Right lobe of liver (tissue), 6 donors: ENCODE data around the gene POLR3B. TPM values are rescaled to one million over a fixed set of nuclear protein-coding genes. Genes with fewer than 3 reads are reported as not detected.

Source experiments
- ATAC-seq, 4 donors: fragments of 200-7000 bp; cut with Tn5 transposase; one replicate each; pipeline ENCODE4 v1.9.1; 2020; ENCODE audit warnings: mild to moderate bottlenecking in 4 of 4, moderate library complexity in 4 of 4
- DNase-seq, 3 donors: peaks; one replicate each; pipeline ENCODE4 v3.0.0-alpha.2; 2020
- H3K27ac ChIP-seq, 3 donors: fragments of 200-600 bp; one replicate each; pipeline ENCODE4 v1.8.0; 2022
- H3K27me3 ChIP-seq, 2 donors: fragments of 200-600 bp; one replicate each; pipeline ENCODE4 v1.8.0; 2022
- H3K36me3 ChIP-seq, 4 donors: fragments of 200-600 bp; sonication (generic) in 1 of 4; one replicate each; pipeline versions ENCODE4 v1.5.1 to v1.8.0; 2017 to 2022; ENCODE audit warnings: control low read depth in 1 of 4
- H3K4me1 ChIP-seq, 4 donors: fragments of 200-600 bp; sonication (generic) in 1 of 4; one replicate each; pipeline versions ENCODE4 v1.5.1 to v1.8.0; 2017 to 2022; ENCODE audit warnings: control low read depth in 1 of 4
- H3K4me3 ChIP-seq, 3 donors: fragments of 200-600 bp; one replicate each; pipeline ENCODE4 v1.8.0; 2022
- H3K9me3 ChIP-seq, 4 donors: fragments of 200-600 bp; sonication (generic) in 1 of 4; one replicate each; pipeline versions ENCODE4 v1.5.1 to v1.8.0; 2017 to 2022; ENCODE audit warnings: control low read depth in 1 of 4
- POLR2A ChIP-seq: fragments of 450-650 bp; IDR thresholded peaks from one replicate; pipeline ENCODE4 v1.6.1; 2017; ENCODE audit warnings: antibody characterized with exemption, mild to moderate bottlenecking
- WGBS: methylation state at CpG from one replicate; pipeline ENCODE4 v1.1.6; 2018; ENCODE audit warnings: low coverage, low lambda C conversion rate; ENCODE audit not compliant: insufficient coverage; ENCODE audit errors: missing lambda C conversion rate; 5-methylcytosine and 5-hydroxymethylcytosine counted together
- intact Hi-C, 2 donors: fragments of 100-400 bp; cut with DNase I; formaldehyde crosslinking; loops; one replicate each; pipeline versions ENCODE4 v1.11.2 to v1.14.1; 2022
- total RNA-seq, 6 experiments: library from RNA; depleted of rRNA in 2 of 6; stranded (reverse); fragments of >200 nt in 2 of 6; fragmentation: NEBNext Ultra II Directional in 3 of 6; extraction: Animal tissue kit (Norgen Biotek cat#: 25700) in 3 of 6; gene quantifications; one replicate each; pipeline versions ENCODE4 v1.1.0 to v1.2.4, GENCODE V29; 2016 to 2023
- TF ChIP-seq, protein P1 (sequence below), 4 donors: fragments of 200-600 bp in 3 of 4; fragments of 450-650 bp in 1 of 4; IDR thresholded peaks; one replicate each; pipeline versions ENCODE4 v1.5.1 to v1.8.0; 2016 to 2022; ENCODE audit warnings: antibody characterized with exemption in 4 of 4, mild to moderate bottlenecking in 2 of 4
- donor health status: DM: no; HTN: yes; CAD: no.
- donor health status: DM: no; HTN: no; CAD: no.
- donor health status: DM: no; HTN: no; CAD: no.
- donor health status: DM: no; HTN: yes; CAD: no.
- donor health status: DM: no; HTN: yes; CAD: no.

The POLR3B gene
- total RNA-seq, 6 experiments from 2014 or later = 6.8 to 10.9 (median 8.7) TPM

GRCh38 chr12:106429636-106430035 lies 72.1 kb downstream of the POLR3B start:
- intact Hi-C loops = no loop called here
- no peak for TF ChIP-seq POLR2A
- TF ChIP-seq, protein P1, sequence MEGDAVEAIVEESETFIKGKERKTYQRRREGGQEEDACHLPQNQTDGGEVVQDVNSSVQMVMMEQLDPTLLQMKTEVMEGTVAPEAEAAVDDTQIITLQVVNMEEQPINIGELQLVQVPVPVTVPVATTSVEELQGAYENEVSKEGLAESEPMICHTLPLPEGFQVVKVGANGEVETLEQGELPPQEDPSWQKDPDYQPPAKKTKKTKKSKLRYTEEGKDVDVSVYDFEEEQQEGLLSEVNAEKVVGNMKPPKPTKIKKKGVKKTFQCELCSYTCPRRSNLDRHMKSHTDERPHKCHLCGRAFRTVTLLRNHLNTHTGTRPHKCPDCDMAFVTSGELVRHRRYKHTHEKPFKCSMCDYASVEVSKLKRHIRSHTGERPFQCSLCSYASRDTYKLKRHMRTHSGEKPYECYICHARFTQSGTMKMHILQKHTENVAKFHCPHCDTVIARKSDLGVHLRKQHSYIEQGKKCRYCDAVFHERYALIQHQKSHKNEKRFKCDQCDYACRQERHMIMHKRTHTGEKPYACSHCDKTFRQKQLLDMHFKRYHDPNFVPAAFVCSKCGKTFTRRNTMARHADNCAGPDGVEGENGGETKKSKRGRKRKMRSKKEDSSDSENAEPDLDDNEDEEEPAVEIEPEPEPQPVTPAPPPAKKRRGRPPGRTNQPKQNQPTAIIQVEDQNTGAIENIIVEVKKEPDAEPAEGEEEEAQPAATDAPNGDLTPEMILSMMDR (IDR thresholded peaks at IDR 0.05) = no peak
- Histone ChIP-seq H3K4me3 (no peak overlapping the region), H3K27ac (no peak overlapping the region), H3K9me3 (no peaks in the 10 kb centered on the region), H3K4me1 (peaks cover 0 to 20% (median 7%) of the 10 kb centered on the region in 4 donors), H3K27me3 (no peaks in the 10 kb centered on the region), H3K36me3 (peaks cover 0 to 6% (median under 1%) of the 10 kb centered on the region in 4 donors)
- WGBS = 100% methylated on average over 1 of the region's 1 CpG
- ATAC-seq (no peak), DNase-seq (no peak)

GRCh38 chr12:106431839-106432411 lies 74.4 kb downstream of the POLR3B start:
- Histone ChIP-seq H3K36me3 (peaks cover 0 to 15% (median under 1%) of the 10 kb centered on the region in 4 donors), H3K4me1 (peaks cover 0 to 20% (median 7%) of the 10 kb centered on the region in 4 donors), H3K4me3 (no peak overlapping the region), H3K9me3 (no peaks in the 10 kb centered on the region), H3K27ac (no peak overlapping the region), H3K27me3 (no peaks in the 10 kb centered on the region)
- DNase-seq (no peak), ATAC-seq (no peak)
- no peak for TF ChIP-seq POLR2A
- TF ChIP-seq, protein P1 (IDR thresholded peaks at IDR 0.05) = no peak
- intact Hi-C loops = no loop called here
- 98% methylated on average over 3 of the region's 3 CpGs for WGBS

GRCh38 chr12:106433055-106433454 lies 75.5 kb downstream of the POLR3B start:
- intact Hi-C loops = no loop called here
- 26% methylated on average over 2 of the region's 2 CpGs for WGBS
- Histone ChIP-seq H3K4me1 (peaks cover 0 to 16% (median 7%) of the 10 kb centered on the region in 4 donors), H3K27me3 (no peaks in the 10 kb centered on the region), H3K9me3 (no peaks in the 10 kb centered on the region), H3K36me3 (peaks cover 0 to 24% (median under 1%) of the 10 kb centered on the region in 4 donors), H3K27ac (peak overlapping the region in 2 of 3 donors; percentile 35 to 36), H3K4me3 (no peak overlapping the region)
- TF ChIP-seq POLR2A = no peak
- TF ChIP-seq, protein P1 (IDR thresholded peaks at IDR 0.05) = no peak
- peak; percentile 83 to 95 (median 91) for ATAC-seq
- no peak for DNase-seq

GRCh38 chr12:106434526-106434925 lies 77.0 kb downstream of the POLR3B start:
- H3K27ac ChIP-seq = no peak overlapping the region
- H3K27me3 ChIP-seq = no peaks in the 10 kb centered on the region
- H3K36me3 ChIP-seq = peaks cover 0 to 31% (median under 1%) of the 10 kb centered on the region in 4 donors
- H3K4me1 ChIP-seq = peaks cover 0 to 14% (median 7%) of the 10 kb centered on the region in 4 donors
- 68% methylated on average over 4 of the region's 4 CpGs for WGBS
- no peak overlapping the region for H3K4me3 ChIP-seq
- no peaks in the 10 kb centered on the region for H3K9me3 ChIP-seq
- intact Hi-C loops = no loop called here
- ATAC-seq = no peak
- TF ChIP-seq, protein P1 (IDR thresholded peaks at IDR 0.05) = no peak
- TF ChIP-seq POLR2A = no peak
- DNase-seq = no peak
